IPS-20b (cell line): Measurements from ENCODE around the gene CCDC70.
"Not testable (repeated sequence)": the region's sequence is repeated elsewhere in the genome, so short reads cannot be mapped to it uniquely, and the experiment has no call there.

Experiments used
- H3K27ac ChIP-seq: one replicate; pipeline ENCODE4 v1.5.1; 2013; ENCODE audit warnings: low read length
- H3K27me3 ChIP-seq: 2 replicates; pipeline ENCODE4 v1.6.1; 2013; ENCODE audit warnings: mild to moderate bottlenecking, low read length, inconsistent platforms; ENCODE audit not compliant: insufficient read depth
- H3K36me3 ChIP-seq: 2 replicates; pipeline ENCODE4 v1.6.1; 2013; ENCODE audit warnings: low read depth, mild to moderate bottlenecking, inconsistent platforms, low read length, moderate library complexity; ENCODE audit not compliant: insufficient read depth
- H3K4me1 ChIP-seq: 2 replicates; pipeline ENCODE4 v1.6.1; 2013; ENCODE audit warnings: mild to moderate bottlenecking, control low read depth, inconsistent platforms, low read length, moderate library complexity; ENCODE audit not compliant: insufficient read depth
- H3K4me3 ChIP-seq: 2 replicates; pipeline ENCODE4 v1.5.1; 2013; ENCODE audit warnings: mild to moderate bottlenecking, low read length, inconsistent platforms
- H3K9ac ChIP-seq: 2 replicates; pipeline ENCODE4 v1.6.1; 2013; ENCODE audit warnings: low read depth, mild to moderate bottlenecking, inconsistent platforms, low read length, moderate library complexity
- H3K9me3 ChIP-seq: 2 replicates; pipeline ENCODE4 v1.6.1; 2013; ENCODE audit warnings: mild to moderate bottlenecking, low read depth, low read length, inconsistent platforms; ENCODE audit not compliant: insufficient read depth

CCDC70 gene

DNA sequence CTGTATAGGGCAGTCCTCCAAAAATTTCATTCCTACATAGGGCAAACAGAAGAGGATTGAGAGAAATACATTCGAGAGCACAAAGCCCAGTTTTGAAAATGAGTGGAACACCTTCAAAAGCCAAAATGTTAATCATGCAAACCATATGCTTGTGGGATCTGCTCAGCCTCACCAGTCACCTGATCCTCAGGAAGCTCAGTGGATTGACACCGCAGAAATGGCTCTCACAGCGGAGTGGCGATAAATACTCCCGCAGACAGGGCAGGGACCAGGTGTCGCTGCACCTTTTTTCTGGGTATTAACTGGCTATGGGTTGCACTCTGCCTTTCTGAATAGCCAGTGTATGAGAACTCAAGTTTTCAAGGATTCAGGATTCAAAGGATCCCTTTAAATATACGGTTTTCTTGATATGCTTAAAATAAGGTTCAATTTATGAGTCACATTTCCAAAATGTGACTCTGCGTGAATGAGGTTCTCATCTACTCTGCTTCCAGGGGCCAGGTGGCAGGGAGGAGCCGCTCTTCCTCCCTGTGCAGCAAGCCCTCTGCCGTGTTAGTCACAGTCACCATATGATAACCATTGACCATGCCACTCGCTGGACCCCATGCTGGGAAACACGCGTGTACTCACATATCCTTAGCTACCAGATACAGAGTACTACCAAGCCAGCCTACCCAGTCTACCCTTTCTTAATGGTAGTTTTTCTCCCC is 39.5 kb upstream of the CCDC70 start:
- Histone ChIP-seq H3K27me3 (no peaks in the 10 kb centered on the region), H3K4me3 (no peak overlapping the region), H3K27ac (no peak overlapping the region), H3K4me1 (peaks cover 10% of the 10 kb centered on the region; the same call in 1 of the 2 replicates), H3K9me3 (no peaks in the 10 kb centered on the region), H3K36me3 (no peaks in the 10 kb centered on the region), H3K9ac (no peak overlapping the region)

DNA sequence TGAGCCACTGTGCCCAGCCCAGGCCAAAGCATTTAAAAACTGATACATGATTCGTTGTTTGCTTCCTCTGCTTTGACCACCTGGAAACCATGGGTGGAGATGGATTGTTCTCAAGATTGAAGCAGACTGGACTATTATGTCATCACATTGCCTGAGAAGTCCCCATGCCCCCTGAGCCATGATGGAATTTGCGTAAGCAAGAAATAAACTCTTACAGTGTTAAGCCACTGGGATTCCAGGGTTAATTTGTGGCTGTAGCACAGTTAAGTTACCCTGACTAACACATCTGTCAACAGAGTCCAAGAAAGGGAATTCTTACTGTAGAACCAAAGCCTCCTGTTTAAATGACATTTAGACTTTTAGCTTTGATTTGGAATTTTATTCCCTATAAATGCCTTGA is 38.4 kb upstream of the CCDC70 start:
- Histone ChIP-seq H3K4me3 (no peak overlapping the region), H3K27me3 (no peaks in the 10 kb centered on the region), H3K4me1 (peaks cover 10% of the 10 kb centered on the region; the same call in 1 of the 2 replicates), H3K36me3 (no peaks in the 10 kb centered on the region), H3K27ac (no peak overlapping the region), H3K9me3 (no peaks in the 10 kb centered on the region), H3K9ac (no peak overlapping the region)

DNA sequence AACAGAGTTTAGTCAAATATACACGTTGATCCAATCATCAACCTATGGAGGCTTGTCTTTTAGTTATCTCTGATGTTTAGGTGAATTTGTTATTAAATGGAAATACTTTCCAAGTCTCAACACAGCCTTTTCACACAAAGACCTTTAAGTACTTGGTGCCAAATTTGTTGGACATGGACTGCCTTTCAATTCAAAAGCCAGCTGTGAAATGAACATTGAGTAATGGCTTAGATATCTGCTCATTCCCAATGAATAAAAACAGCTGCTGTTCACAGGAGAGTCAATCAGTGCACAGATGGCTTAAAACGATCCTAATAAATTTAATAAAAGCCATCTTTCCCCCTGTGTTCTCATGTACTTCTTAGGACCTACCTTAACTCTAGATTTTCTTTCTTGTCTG is 37.9 kb upstream of the CCDC70 start:
- Histone ChIP-seq H3K36me3 (no peaks in the 10 kb centered on the region), H3K27me3 (no peaks in the 10 kb centered on the region), H3K4me1 (peaks cover 5% of the 10 kb centered on the region; the same call in 1 of the 2 replicates), H3K27ac (no peak overlapping the region), H3K9me3 (no peaks in the 10 kb centered on the region), H3K9ac (no peak overlapping the region), H3K4me3 (no peak overlapping the region)

DNA sequence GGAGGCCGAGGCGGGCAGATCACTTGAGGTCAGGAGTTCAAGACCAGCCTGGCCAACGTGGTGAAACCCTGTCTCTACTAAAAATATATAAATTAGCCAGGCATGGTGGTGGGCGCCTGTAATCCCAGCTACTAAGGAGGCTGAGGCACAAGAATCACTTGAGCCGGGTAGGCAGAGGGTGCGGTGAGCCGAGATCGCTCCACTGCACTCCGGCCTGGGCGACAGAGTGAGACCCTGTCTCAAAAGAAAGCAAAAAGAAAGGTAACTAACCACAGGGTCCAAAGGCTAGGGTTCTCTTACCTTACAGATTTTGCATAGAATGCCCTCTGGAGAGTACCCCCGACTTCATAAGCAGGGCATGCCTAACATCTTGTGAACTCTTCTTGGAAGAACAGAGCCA is 37.1 kb upstream of the CCDC70 start:
- H3K27ac ChIP-seq, H3K27me3 ChIP-seq, H3K9me3 ChIP-seq, H3K4me1 ChIP-seq, H3K9ac ChIP-seq, H3K4me3 ChIP-seq, H3K36me3 ChIP-seq: not testable (repeated sequence)

DNA sequence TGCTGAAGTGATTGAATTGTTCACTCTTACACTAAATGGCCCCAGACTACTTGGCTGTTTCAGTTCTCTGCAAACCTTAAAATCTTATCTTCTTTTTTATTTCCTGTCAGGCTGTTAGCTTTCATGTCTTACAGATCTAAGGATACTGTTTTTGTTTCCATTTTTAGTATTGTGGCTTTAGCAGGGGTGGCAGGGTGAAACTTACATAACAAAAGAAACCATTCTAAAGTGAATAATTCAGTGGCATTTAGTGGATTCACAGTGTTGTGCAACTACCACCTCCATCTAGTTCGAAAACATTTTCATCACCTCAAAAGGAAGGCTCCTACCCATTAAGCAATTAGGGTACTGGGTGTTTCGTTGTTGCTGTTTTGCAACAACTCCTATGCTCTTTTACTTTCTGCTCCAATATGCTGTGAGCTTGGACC is 36.6 kb upstream of the CCDC70 start:
- H3K36me3 ChIP-seq = no peaks in the 10 kb centered on the region
- no peak overlapping the region for H3K27ac ChIP-seq
- H3K9me3 ChIP-seq = no peaks in the 10 kb centered on the region
- 0 out of 2 replicates have a peak, but pooled peaks cover 4% of the 10 kb centered on the region for H3K4me1 ChIP-seq
- H3K27me3 ChIP-seq = no peaks in the 10 kb centered on the region
- H3K9ac ChIP-seq = no peak overlapping the region
- no peak overlapping the region for H3K4me3 ChIP-seq

DNA sequence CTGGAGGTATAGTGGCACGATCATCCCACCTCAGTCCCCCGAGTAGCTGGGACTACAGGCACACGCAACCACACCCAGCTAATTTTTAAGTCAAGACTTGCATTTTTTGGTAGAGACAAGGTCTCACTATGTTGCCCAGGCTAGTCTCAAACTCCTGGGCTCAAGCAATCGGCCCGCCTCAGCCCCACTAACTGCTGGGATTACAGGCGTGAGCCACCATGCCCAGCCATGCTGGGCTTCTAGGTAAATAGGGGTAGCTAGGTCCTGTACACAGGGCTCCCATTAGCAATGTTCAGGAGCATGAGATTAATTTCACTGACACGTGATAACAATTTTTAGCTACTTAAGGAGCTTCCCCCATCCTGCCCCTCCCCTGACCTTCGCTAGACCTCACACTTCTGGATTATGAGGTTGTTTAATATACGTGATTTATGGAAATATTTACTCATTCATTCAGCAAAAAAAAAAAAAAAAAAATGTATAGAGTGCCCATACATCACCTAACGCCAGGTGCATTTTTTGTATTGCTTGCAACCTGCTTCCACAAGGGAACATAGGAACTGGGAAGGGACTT is 36.0 kb upstream of the CCDC70 start:
- Histone ChIP-seq H3K36me3 (no peaks in the 10 kb centered on the region), H3K9me3 (no peaks in the 10 kb centered on the region), H3K4me3 (no peak overlapping the region), H3K4me1 (0 out of 2 replicates have a peak, but pooled peaks cover 4% of the 10 kb centered on the region), H3K9ac (no peak overlapping the region), H3K27ac (no peak overlapping the region), H3K27me3 (no peaks in the 10 kb centered on the region)

DNA sequence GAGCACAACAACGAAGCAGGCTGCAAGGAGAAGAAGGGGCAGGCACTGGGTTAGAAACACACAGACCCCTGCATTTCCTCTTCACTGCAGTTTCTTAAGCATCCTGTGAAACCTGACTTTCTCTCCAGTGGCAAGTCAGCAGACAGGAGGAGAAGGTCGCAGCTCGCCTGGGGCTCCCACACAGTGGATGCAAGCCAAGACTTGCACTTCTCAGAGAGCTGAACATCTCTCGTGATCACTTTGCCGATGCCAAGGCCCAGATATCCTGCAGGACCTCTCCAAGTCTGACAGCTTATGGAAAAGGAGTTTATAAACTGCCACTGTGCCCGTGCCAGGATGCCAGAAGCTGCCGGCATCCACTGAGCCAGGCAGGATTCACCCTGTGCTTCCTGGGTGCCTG is 35.2 kb upstream of the CCDC70 start:
- Histone ChIP-seq H3K36me3 (no peaks in the 10 kb centered on the region), H3K4me3 (no peak overlapping the region), H3K9me3 (no peaks in the 10 kb centered on the region), H3K9ac (no peak overlapping the region), H3K27me3 (no peaks in the 10 kb centered on the region), H3K27ac (no peak overlapping the region), H3K4me1 (0 out of 2 replicates have a peak, but pooled peaks cover 3% of the 10 kb centered on the region)

DNA sequence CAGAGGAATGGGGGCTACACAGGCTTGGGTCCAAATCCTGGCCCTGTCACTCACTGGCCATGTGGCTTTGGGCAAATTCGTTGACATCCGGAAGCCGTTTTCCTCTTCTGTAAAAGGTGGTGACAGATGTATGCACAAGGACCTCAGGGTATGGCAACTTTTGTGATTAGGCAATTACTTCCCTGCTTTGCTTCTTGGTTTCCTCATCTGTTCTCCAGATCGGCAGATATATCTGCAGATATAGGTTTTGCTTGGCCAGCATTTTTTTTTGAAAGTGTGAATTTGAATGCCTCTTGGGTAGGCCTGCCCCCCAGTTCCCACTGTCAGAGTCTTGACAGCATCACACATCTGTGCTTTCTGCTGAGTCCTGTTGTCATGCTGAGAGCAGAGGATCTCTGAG is 34.5 kb upstream of the CCDC70 start:
- Histone ChIP-seq H3K4me1 (no peaks in the 10 kb centered on the region), H3K4me3 (no peak overlapping the region), H3K9ac (no peak overlapping the region), H3K9me3 (no peaks in the 10 kb centered on the region), H3K27ac (no peak overlapping the region), H3K27me3 (no peaks in the 10 kb centered on the region), H3K36me3 (no peaks in the 10 kb centered on the region)

DNA sequence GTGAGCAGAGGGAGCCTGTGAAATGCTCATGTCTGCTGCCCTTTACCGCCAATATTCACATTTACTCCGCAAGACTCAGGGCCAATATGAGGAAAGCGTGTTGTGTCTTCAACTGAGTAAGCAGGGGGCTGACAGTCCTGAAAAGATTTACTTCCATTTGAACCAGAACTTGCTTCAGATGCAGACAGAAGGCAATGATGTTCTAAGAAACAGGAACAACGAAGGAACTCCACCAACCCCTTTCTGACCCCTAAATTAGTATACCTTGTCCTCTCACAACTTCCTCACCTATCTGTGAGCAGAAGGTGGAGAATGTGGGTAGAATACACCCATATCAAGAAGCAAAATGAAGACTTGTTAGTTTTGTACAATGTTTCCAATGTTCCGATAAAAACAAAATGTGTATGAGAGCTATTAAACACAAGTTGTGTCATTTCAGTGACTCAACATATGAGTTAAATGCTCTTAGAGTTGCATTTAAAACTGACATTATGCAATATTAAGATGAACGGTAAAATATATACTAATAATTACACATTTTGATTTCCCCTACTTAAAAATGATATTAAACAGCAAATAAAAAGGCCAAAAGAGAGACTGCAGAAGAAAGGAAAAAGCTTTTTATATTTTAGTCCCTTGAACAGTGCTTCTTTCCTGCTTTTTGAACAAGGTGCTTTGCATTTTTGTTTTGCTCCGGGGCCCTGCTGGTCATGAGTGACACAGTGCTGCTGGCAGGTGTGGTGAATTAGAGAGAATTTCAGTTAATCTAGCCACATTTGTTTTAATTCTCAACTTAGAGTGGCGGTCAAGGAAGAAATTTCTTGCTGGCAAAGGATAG is 32.8 kb upstream of the CCDC70 start:
- Histone ChIP-seq H3K4me1 (no peaks in the 10 kb centered on the region), H3K27me3 (no peaks in the 10 kb centered on the region), H3K36me3 (no peaks in the 10 kb centered on the region), H3K9me3 (no peaks in the 10 kb centered on the region), H3K27ac (no peak overlapping the region), H3K9ac (no peak overlapping the region), H3K4me3 (no peak overlapping the region)

DNA sequence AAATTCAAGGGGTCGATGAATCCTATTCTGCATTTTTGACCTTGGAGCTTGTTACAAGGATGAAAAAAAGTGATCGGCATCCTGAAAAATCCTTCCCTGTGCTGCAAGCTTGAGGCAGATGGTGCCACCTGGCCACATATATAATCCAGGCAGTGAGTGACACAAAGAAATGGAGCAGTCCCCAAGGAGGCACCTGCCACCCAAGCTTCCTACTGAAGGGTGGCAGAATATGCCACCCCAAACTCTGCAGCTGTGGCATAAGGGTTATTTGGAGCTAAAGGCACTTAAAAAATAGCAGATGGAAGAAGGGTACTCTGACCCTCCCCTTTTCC is 32.2 kb upstream of the CCDC70 start:
- H3K9me3 ChIP-seq = no peaks in the 10 kb centered on the region
- no peaks in the 10 kb centered on the region for H3K4me1 ChIP-seq
- H3K36me3 ChIP-seq = no peaks in the 10 kb centered on the region
- no peak overlapping the region for H3K9ac ChIP-seq
- H3K4me3 ChIP-seq = no peak overlapping the region
- no peak overlapping the region for H3K27ac ChIP-seq
- no peaks in the 10 kb centered on the region for H3K27me3 ChIP-seq

DNA sequence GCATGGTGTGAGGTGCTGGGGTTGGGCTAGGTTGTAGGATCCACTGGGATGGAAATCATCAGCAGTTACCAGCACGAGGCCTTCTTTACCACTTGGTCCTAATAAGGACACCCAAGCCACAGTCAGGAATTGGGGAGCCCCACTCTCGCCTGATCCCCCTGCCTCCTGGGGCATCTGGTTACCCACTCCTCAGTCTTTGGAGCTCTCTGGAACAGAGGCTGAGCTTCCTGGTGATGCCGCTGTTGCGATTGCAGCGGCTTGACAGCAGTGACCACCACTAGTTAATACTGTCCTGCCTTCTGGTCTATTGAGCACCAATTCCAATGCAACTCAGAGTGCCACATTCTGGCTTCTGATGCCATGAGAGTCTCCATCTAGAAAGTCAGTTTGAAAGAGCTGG is 30.2 kb upstream of the CCDC70 start:
- Histone ChIP-seq H3K4me3 (no peak overlapping the region), H3K27me3 (no peaks in the 10 kb centered on the region), H3K27ac (no peak overlapping the region), H3K9me3 (no peaks in the 10 kb centered on the region), H3K36me3 (no peaks in the 10 kb centered on the region), H3K4me1 (no peaks in the 10 kb centered on the region), H3K9ac (no peak overlapping the region)
